Right hindlimb (tissue), 1 donor: ENCODE results near the gene MPRIP.
"Not testable (repeated sequence)": the region's sequence is repeated elsewhere in the genome, so short reads cannot be mapped to it uniquely, and the experiment has no call there.

Experiments
- DNase-seq: peaks from one replicate; pipeline ENCODE4 v3.0.0-alpha.2; 2018

The MPRIP gene

DNA sequence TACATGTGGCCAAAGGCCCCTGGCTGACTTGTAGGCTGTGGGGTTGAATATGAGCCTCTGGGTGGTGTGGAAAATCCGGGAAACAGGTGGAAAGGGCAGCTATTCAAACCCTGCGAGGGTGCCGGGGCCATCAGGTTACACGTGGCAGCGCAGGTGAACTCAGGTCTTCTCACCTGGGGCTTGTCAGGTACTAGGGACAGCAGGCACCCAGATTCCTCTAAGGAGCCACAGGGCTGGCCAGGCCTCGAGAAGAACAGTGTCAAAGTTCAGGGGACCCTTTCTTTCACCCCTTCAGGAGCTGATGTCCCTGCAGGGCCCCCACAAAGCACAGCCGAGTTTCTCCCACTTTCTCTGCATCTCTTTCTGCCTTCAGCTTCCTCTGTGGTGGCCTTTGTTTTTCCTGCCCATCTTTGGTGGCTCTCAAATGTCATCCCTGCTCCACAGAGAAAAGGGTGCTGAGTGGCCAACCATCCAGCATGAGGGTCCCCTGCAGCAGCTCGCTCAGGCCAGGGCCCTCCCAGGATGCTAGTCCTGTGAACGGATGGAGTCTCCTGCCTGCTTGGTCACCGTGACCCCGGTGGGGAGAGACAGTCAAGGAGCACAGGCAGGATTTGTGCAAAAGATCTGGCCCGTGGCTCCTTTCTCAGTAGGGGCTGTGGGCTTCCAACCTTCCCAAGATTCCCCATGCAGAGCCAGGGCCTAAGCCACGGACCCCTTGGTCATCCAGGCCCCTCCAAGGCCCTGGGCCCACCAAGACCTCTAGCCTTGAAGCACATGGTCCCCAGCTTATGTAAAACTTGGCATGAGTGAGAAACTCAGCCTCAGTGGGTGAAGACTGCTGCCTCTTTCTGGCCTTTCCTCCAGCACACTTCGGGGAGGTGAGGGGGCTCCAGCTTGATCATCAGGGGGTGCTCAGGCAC lies 28.2 kb upstream of the MPRIP start:
- not testable (repeated sequence) for DNase-seq

DNA sequence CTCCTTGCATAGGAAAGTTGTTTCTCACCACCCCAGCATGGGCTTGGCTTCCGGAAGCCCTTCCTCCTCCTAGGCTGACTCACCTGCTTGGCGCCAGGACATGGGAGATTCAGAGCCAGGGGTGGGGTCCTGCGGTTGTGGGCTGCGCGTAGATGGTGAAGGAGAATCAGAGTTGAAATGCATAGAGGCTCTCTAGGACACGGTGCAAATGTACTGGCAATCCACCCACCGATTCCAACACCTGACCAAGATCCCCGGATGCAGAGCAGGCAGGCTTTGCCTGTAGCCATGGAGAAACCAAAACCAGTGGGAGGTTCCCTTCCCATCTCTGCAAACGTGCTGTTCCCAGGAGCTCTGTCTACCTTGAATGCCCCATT lies 27.5 kb upstream of the MPRIP start:
- not testable (repeated sequence) for DNase-seq

DNA sequence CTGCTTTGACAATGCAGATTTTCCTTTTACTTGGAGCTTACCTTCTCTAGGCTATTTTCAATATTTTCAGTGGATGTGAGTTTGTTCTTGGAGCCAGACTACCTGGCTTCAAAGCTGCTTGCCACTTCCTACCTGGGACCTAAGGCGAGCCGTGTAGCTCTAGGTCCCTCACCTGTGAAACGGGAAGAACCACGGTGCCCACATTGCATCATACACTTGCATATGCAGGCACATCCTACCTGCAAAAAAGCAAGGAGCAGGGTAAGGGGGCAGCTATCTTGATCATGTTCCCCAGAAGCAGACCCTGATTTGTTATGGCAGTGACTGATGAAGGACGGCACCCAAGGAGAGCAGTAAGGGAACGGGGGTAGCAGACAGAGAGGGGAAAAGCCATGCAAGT lies 27.0 kb upstream of the MPRIP start:
- no peak for DNase-seq

DNA sequence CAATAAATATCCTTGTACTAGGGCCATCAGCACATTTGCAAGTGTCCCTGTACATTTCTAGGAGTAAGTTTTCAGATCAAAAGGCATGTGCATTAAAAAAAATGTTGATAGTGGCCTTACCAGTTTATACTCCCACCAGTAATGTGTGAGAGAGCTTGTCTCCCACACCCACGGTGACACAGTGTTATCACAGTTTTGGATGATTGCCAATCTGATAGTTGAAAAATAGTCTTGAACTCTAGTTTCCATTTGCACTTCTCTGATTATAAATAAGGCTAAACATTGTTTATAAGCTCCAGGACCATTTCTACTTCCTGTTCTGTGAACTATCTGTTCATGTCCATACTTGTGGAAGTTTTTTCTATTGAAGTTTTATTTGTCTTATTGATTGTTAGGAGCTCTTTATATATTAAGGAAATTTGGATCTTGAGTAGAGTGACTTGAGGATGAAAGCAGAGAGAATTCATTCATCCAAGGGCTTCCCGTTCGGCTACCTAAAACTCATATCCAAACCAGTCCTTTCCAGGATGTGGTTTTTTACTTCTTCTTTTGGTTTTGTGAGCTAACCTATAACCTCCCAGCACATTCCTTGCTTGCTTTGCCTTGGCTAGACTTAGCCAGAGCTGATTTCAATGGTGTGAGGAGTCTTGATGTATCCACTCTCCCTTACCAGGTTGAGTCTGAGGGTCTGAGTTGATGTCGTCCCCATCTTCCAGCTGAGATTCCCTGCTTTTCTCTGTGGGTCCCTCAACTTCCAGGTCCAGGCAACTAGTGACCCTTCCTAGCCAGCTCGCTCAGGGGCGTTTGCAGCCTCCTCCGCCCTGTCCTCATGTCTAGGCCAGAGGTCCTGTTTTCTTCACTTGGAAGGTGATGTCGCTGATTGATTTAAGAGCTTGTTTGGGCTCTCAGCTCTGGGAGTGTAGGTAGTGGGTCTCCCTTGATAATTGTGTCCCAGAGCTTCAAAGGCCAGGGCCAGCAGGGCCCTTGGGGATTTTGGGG lies 25.8 kb upstream of the MPRIP start:
- DNase-seq = not testable (repeated sequence)

DNA sequence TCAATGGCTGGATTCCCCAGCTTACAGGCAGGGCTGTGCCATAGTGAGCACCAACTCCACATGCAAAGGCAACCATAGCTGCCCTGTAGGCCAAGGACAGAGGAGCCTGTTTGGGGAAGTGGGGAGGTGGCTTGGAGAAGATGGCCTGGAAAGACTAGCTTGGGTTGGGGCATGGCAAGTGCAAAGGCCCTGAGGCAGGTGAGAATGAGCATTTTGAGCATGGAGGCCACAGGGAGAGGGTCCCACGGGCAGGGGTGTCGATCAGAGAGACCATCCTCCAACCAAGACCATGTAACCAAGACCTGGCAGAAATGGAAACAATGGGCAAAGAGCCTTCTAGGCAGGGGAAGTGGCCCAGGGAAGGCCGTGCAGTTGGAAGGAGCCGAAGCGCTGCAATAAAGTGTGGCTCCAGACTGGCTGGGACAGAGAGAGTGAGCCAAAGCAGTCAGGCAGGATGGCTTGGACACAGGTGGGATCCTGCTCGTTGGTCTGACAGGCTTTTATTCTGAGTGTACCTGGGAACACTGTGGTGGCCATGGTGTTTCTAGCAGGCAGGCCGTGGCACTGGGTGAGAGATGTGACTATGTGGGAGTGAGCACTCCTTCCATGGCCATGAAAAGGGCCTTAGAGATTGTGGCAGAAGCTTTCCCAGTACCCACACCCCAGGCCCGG lies 24.8 kb upstream of the MPRIP start:
- DNase-seq = no peak

DNA sequence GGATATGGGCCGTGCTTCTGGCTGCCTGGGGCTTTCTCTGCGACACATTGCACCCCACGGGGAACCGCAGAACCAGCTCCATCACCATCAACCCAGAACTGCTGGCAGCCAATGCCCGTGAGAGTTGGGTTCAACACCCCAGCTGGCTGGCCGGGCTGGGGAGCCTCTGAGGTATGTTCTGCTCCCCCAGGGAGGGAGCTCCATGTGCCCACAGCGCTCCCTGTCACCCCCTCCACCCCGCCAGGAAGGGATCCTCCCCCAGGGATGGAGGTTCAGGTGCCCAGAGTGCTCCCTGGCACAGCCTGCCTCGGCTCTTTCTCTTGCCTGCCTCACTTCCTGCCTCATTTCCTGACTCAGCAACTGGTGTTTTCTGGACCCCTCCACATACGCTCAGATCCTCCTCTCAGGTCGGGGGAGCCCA lies 24.2 kb upstream of the MPRIP start:
- DNase-seq = no peak

DNA sequence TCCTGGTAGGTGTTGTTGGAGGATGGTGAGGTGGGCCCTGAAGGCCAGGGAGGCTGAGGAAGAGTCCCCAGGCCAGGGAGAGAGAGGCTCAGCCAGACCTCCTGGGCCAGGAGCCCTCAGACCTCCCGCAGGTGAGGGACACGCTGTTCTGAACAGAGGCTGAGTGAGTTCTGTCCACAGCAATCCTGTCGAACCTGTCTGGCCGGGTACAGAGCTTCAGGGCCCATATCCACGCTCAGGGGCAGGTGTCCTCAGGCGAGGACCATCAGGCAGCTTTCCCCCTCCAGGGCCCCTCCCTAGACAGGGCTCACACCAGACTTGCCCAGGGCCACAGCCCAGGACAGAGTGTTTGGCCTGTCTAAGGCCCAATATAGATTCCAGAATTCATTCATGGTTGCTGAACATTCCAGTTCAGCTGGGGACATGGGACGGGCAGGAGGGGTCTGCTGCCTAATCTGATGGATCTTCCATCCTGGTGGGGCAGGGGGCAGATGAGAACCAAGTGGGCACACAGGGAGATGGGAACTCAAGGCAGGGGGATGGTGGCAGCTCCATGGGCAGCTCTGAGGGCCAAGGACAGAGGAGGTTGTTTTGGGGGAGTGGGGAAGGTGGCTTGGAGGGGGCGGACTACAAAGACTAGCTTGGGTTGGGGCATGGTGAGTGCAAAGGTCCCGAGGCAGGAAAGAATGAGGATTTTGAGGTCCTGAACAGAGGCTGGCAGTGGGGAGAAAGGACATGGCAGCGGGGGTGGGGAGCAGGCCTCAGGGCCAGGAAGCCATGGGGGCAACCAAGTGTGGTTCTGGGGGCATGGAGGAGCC lies 23.4 kb upstream of the MPRIP start:
- no peak for DNase-seq

DNA sequence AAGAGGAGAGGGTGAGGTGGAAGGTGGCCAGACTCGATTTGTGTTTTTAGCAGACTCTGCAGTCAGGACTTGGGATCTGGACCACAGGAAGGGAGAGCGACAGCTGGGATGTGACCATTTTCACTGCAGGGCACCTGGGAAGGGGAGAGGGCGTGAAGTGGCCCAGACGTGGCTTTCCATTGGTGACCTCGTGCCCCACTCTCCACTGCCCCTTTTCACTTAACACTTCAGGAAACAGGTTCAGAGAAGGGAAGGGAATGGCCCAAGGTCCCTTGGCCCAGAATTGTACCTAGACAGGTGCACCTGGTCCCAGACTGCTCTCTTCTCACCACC lies 22.9 kb upstream of the MPRIP start:
- no peak for DNase-seq

DNA sequence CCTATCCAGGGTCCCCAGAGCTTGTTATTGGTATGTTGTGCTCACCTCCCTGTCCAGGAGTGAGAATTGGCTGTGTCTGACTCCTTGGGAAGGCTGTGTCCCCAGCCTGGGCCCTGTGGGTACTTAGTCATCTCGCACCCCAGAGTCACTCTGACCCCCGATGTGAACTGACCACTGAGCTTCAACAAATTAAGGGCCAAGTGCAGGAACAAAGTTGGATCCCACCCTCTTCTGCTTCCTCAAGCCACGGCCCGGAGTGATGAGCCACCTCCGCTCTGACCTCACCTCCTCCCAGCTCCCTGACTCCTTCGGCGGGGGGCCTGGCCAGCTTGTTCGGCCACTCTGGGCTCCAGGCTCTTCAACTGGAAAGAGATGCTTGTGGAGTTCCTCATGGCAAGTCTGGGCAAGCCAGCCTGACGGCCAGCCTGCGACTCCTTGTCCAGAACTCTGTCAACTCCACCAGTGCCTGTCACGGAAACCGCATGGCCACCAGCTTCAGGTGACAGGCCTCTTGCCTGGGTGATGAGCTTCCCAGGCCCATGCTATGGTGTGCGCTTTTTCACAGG lies 22.3 kb upstream of the MPRIP start:
- DNase-seq = no peak

DNA sequence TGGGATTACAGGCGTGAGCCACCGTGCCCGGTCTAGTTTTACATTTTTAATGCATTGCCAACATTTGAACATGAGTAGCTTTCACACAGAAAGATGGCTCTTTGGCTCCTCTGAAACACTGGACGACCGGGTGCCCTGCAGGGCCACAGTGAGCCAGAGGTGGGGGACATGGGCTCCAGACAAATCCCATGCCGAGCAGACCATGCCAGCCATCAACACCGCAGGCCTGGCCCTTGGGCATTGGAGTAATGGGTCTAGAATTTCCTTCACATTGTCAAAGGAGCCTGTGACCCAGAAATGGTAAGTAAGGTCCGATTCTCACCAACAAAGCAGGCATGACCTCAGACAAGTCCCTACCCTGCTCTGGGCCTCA lies 21.4 kb upstream of the MPRIP start:
- no peak for DNase-seq

DNA sequence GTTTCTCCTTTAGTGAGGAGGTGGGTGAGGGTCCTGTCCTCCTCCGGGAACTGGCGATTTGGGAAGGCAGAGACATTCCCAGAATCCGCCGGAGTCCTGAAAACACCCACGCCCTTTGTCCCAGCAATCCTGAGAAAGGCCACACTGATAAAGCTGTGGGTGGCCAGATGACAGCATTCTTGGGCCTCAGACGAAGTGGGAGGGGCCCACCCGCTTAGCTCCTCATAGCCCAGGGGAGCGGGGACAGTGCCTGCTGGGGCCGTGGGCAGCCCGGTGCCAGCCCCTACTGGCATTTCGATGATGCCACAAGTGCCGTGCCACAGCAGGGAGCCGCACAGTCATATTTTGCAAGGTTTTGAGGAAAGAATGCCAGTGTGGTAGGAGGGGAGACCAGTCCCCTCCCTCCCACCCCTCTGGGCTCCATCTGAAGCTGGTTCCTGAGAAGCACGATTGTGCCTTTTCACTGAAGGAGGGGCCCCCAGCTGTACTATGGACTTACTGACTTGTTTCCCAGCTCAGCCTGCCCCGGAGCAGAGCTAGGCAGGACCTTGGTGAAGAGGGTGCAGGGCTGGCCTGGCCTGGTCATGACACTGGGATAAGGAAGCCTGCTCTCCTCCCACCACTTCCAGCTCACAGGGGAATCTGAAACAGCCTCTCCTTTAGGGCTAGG lies 20.9 kb upstream of the MPRIP start:
- no peak for DNase-seq

DNA sequence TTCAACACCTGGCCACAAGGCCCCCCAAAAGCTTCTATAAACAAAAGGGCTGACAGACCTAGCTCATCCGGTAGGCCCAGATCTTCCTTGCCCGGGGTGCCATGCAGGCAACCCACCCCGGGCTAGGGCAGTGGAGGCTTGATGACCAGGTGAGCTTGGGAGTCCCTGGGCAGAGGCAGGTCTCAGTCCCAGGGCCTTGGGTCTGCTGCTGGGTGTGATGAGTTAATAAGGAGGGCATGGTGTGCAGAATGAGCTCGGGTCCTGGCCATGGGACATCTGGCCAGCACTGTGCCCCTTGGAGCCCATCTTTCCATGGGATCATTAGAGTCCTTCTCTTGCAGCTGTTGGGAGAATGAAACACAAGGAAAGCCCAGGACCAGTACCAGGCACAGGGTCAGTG lies 20.2 kb upstream of the MPRIP start:
- DNase-seq = no peak

DNA sequence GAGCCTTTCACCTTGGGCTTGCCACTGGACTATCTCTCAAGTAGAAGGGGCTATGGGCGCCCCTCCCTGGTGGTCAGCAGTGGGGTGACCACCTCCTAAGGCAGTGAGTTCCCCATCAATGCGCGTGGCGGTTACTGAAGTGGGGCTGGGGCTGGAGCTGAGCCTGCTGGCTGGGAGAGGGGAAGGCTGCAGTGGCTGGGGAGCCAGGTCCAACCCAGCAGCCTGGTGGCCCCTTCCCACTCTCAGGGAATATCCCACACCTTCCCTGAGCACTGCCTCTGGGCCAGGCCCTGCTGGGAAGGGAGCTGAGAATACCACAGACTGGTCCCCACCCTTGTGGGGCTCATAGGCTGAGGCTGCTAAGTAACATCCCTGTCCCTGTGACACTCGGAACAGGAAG lies 19.8 kb upstream of the MPRIP start:
- DNase-seq = no peak

DNA sequence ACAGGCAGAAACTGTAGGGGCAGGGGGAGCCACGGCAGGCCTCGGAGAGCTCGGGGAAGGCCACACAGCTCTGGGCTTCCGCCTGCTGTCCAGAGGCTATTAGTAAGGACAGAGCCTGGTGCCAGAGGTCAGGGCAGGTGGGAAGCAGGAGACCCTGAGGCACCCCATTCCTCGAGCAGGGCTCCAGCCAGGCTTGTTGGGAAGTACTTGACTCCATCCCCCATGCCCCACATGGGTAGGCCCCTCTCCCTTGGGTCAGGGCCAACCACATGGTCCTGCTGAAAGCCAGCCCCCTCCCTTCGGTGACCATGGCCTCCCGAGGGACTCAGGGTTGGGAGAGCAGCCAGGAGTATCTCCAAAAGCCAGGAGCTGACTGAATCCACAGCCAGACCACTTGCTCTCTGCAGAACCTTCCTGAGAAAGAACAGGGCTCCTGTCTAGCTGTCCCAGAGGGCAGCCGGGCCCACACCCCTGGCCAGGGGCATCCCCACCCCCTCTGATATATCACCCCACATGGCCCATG lies 17.4 kb upstream of the MPRIP start:
- no peak for DNase-seq

DNA sequence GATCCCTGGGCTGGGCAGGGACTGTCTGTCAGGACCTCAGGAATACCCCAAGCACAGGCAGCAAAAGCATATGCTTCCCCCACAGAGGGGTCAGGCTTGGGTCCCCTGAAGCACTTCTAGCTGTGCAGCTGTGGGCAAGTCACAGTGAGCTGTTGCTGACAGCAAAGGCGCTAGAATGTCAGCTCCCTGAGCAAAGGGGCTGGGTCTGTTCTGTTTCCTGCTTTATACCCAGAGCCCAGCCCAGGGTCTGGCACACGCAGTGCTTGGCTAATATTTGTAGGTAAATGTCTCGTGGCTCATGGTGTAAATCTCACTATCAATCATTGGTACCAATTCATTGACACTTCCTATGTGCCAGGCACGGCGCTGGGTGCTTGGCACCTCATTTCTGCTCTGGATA lies 16.6 kb upstream of the MPRIP start:
- no peak for DNase-seq

DNA sequence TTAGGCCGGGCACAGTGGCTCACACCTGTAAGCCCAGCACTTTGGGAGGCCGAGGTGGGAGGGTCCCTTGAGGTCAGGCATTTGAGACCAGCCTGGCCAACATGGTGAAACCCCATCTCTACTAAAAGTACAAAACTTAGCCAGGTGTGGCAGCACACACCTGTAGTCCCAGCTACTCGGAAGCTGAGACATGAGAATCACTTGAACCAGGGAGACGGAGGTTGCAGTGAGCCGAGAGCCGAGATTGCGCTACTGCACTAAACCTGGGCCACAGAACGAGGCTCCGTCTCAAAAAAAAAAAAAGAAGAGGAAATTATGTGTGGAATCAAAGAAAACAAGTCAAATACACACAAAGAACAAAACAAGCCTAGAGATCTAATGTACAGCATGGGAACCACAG lies 16.1 kb upstream of the MPRIP start:
- DNase-seq = no peak

DNA sequence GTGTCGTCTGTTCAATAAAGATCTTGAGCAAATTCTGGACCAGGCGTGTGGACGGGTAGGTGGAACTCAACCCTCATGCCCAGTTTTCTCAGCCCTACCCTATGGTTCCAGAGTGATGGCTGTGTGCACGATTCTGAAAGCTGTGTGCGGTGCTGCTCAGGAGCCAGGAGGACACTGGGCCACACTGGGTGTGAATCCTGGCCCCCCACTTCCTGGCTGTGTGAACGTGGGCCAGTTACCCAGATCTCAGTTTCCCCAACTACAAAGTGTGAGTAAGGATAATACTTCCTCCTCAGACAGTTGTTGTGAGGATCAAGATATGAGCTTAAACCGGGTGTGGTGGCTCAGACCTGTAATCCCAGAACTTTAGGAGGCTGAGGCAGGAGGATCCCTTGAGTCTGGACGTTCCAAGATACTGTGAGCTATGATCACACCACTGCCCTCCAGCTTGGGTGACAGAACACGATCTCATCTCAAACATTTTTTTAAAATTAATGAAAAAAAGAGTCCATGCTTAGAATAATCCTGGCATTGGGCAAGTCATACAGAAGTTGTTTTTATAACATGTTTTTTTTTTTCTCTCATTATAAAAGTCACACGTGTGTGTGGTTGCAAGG lies 14.7 kb upstream of the MPRIP start:
- DNase-seq = no peak

DNA sequence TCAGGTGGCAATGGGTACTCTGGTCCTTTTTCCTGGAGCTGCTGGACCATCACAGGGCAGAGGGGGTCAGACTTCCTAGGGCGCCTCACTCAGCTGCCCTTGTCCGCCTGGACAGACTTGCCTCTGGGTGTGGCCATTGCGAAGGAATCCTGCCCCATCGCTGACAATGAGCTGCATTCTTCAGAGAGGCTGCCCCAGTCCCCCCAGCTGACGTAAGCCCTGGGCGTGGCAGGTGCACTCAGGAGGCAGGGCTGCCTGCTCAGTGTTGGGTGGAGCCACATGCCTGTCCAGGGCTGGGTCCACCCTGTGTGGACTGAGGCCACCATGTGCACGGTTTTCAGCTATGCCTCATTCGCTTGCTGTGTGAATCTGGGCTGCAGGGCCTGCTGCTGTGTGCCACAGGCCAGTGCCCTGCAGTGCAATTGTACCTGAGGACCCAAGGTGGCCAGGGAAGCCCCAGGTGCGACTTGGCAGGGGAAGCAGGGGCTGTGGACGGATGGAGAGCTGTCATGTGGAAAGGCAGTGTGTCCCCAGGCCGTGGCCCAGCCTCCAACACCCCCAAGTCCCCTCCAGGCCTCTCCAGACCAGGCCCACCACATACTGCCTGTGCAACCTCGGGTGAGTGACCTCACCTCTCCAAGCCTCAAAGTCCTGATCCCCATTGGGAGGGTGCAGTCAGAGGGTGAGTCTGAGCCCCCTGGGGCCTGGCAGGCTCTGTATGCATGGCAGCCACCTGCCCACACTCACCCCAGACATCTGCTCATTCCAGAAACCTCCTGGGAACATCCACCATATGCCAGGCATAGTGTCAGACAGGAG lies 14.0 kb upstream of the MPRIP start:
- DNase-seq = peak; percentile 85

DNA sequence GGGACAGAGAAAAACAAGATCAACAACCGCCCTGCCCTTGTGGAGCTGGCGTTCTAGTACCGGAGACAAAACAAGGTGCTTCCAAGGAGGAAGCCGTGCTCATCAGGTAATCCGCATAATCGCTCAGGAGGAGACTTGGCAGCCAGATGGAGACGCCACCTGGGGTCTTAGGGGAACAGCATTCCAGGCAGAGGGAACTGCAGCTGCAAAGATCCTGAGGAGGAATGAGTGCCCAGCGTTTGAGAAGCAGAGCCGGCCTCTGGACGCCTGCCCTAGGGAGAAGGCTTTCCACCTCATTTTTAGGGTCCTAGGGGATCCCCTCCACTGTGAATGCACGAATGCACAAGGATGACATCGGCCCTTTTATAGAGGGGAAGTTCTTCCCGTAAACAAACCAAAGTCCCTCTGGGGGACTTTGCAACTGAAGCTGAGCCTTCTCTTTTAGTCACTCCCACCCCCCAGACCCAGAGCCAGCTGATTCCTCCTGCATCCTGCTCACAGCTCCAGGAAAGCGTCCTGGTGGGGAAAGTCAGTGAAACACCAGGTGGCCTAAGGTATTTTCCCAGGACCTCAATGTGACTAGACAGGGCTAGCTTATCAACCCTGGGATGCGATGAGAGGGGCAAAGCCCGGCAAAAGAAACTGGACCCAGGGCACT lies 13.2 kb upstream of the MPRIP start:
- DNase-seq = no peak
